K562 (cell line): ENCODE measurements around the gene RBSN. TPM values are rescaled to one million over a fixed set of nuclear protein-coding genes. Genes with fewer than 3 reads are reported as not detected.

Source experiments
- ARID2 ChIP-seq: fragments of 450-650 bp; IDR thresholded peaks from 2 replicates; pipeline ENCODE4 v1.6.1; 2017; ENCODE audit warnings: antibody characterized with exemption, mild to moderate bottlenecking
- E2F5 ChIP-seq: sonication (generic); formaldehyde crosslinking; IDR thresholded peaks from 2 replicates; pipeline ENCODE4 v1.8.0; 2022; ENCODE audit warnings: mild to moderate bottlenecking, missing genetic modification reagents
- ETV1 ChIP-seq: fragments of 450-650 bp; conservative IDR thresholded peaks from 2 replicates; pipeline ENCODE4 v1.6.1; 2016; ENCODE audit warnings: missing genetic modification characterization, control low read depth, low read depth, missing compliant biosample characterization
- FOXM1 ChIP-seq, 2 experiments: fragments of 450-650 bp in 1 of 2; sonication (generic) in 1 of 2; formaldehyde crosslinking in 1 of 2; IDR thresholded peaks; 2 replicates each; pipeline versions ENCODE4 v1.6.1 to v1.9.0; 2017 to 2022; ENCODE audit warnings: low read depth in 2 of 2, mild to moderate bottlenecking in 2 of 2, missing genetic modification reagents in 1 of 2, moderate library complexity in 1 of 2
- PBX2 ChIP-seq, 2 experiments: IDR thresholded peaks in 1 of 2; conservative IDR thresholded peaks in 1 of 2; 2 replicates each; pipeline ENCODE4 v1.6.1; 2016; ENCODE audit warnings: low read depth in 2 of 2, mild to moderate bottlenecking in 1 of 2, missing compliant biosample characterization in 1 of 2, missing genetic modification characterization in 1 of 2, moderate library complexity in 1 of 2
- SAFB ChIP-seq: fragments of 200-400 bp; formaldehyde crosslinking; IDR thresholded peaks from 2 replicates; pipeline ENCODE4 v1.6.1; 2017; ENCODE audit warnings: low read depth, low read length, borderline replicate concordance
- SRSF3 ChIP-seq: fragments of 200-400 bp; formaldehyde crosslinking; IDR thresholded peaks from 2 replicates; pipeline ENCODE4 v1.6.1; 2016; ENCODE audit warnings: mild to moderate bottlenecking, low read length, moderate library complexity; ENCODE audit not compliant: insufficient read depth
- ZBTB11 ChIP-seq, 3 experiments: fragments of 200-800 bp in 1 of 3; fragments of 250-450 bp in 1 of 3; fragments of 450-650 bp in 1 of 3; sonication (Bioruptor Pico) in 1 of 3; sonication (Bioruptor generic) in 1 of 3; formaldehyde crosslinking in 1 of 3; IDR thresholded peaks; 2 replicates each; pipeline versions ENCODE4 v1.6.1 to v1.8.0; 2016 to 2022; ENCODE audit warnings: mild to moderate bottlenecking in 2 of 3, missing genetic modification characterization in 2 of 3, missing compliant biosample characterization in 1 of 3, moderate library complexity in 1 of 3
- ZKSCAN8 ChIP-seq: fragments of 200-800 bp; sonication (Bioruptor generic); IDR thresholded peaks from 2 replicates; pipeline ENCODE4 v1.6.1; 2016; ENCODE audit warnings: missing genetic modification characterization, missing compliant biosample characterization
- ZNF143 ChIP-seq: sonication (generic); formaldehyde crosslinking; IDR thresholded peaks from 2 replicates; pipeline ENCODE4 v1.9.0; 2022; ENCODE audit warnings: mild to moderate bottlenecking, missing genetic modification reagents
- ZNF347 ChIP-seq: fragments of 450-650 bp; formaldehyde crosslinking; IDR thresholded peaks from 2 replicates; pipeline ENCODE4 v1.4.0; 2020; ENCODE audit warnings: low read depth, mild to moderate bottlenecking, moderate library complexity
- ZNF766 ChIP-seq: fragments of 200-800 bp; sonication (Bioruptor generic); conservative IDR thresholded peaks from 2 replicates; pipeline ENCODE4 v1.6.1; 2016; ENCODE audit warnings: missing genetic modification characterization, missing compliant biosample characterization
- polyA plus RNA-seq, 8 experiments: library from polyadenylated mRNA; depleted of rRNA in 4 of 8; stranded (reverse) in 5 of 8; unstranded in 3 of 8; fragments of >200 nt; fragmentation: Nextera tagmentation in 2 of 8; fragmentation: Illumina TruSeq in 1 of 8; extraction: Ambion mirVana in 2 of 8; extraction: Trizol in 1 of 8; gene quantifications; 2 replicates each; pipeline versions ENCODE4 v1.2.1 to v1.2.3, GENCODE V29; 2011 to 2014; ENCODE audit warnings: inconsistent platforms in 1 of 8, missing spikeins in 1 of 8
- total RNA-seq, 7 experiments: library from RNA; depleted of rRNA in 6 of 7; stranded (reverse); fragments of >200 nt in 6 of 7; fragmentation: Illumina TruSeq in 2 of 7; extraction: Trizol in 2 of 7; gene quantifications; 2 replicates each; pipeline versions ENCODE4 v1.2.1 to v1.2.3, GENCODE V29; 2011 to 2021; ENCODE audit warnings: low replicate concordance in 1 of 7
- TF ChIP-seq, protein P1 (sequence below), 2 experiments: fragments of 450-650 bp; conservative IDR thresholded peaks; 2 replicates each; pipeline ENCODE4 v1.6.1; 2017; ENCODE audit warnings: mild to moderate bottlenecking in 2 of 2, moderate library complexity in 2 of 2
- TF ChIP-seq, protein P2 (sequence below): fragments of 450-650 bp; formaldehyde crosslinking; conservative IDR thresholded peaks from 2 replicates; pipeline ENCODE4 v1.4.0; 2022; ENCODE audit warnings: mild to moderate bottlenecking, missing genetic modification characterization

The RBSN gene
- total and polyA plus RNA-seq, 9 of the 15 experiments (the other 6 are each of a cell fraction or from before 2014, with no cell fraction given), result 2.9 to 19.6 (median 15.0) TPM

GRCh38 chr3:15064835-15065549 is 34.0 kb downstream of the RBSN start, which contains the start of gene MRPS25 (continued):
- TF ChIP-seq, protein P1, sequence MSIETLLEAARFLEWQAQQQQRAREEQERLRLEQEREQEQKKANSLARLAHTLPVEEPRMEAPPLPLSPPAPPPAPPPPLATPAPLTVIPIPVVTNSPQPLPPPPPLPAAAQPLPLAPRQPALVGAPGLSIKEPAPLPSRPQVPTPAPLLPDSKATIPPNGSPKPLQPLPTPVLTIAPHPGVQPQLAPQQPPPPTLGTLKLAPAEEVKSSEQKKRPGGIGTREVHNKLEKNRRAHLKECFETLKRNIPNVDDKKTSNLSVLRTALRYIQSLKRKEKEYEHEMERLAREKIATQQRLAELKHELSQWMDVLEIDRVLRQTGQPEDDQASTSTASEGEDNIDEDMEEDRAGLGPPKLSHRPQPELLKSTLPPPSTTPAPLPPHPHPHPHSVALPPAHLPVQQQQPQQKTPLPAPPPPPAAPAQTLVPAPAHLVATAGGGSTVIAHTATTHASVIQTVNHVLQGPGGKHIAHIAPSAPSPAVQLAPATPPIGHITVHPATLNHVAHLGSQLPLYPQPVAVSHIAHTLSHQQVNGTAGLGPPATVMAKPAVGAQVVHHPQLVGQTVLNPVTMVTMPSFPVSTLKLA (conservative IDR thresholded peaks at IDR 0.05), result peak; percentile 76 to 92
- TF ChIP-seq ZKSCAN8 (CRISPR knock-in tag) (no peak), ZBTB11 (CRISPR knock-in tag; IDR thresholded peaks at IDR 0.05) (no peak; a peak in 1 of 6 replicates), PBX2 (CRISPR knock-in tag; IDR thresholded peaks at IDR 0.05; ENCODE audit: low read depth) (no peak), PBX2 (tag; conservative IDR thresholded peaks at IDR 0.05; ENCODE audit: low read depth) (no peak), SAFB (peak; percentile 68; the same call in 1 of the 2 replicates), ZNF347 (CRISPR knock-in tag) (no peak), FOXM1 (IDR thresholded peaks at IDR 0.05; ENCODE audit: low read depth) (no peak), FOXM1 (CRISPR knock-in tag; IDR thresholded peaks at IDR 0.05; ENCODE audit: low read depth) (peak; percentile 67; the same call in 1 of the 2 replicates), E2F5 (CRISPR knock-in tag) (peak; percentile 65; the same call in 1 of the 2 replicates), ETV1 (tag) (no peak), ZNF143 (CRISPR knock-in tag) (peak; percentile 95), ZNF766 (no peak), SRSF3 (peak; percentile 92; the same call in 1 of the 2 replicates), ARID2 (no peak)
- TF ChIP-seq, protein P2, sequence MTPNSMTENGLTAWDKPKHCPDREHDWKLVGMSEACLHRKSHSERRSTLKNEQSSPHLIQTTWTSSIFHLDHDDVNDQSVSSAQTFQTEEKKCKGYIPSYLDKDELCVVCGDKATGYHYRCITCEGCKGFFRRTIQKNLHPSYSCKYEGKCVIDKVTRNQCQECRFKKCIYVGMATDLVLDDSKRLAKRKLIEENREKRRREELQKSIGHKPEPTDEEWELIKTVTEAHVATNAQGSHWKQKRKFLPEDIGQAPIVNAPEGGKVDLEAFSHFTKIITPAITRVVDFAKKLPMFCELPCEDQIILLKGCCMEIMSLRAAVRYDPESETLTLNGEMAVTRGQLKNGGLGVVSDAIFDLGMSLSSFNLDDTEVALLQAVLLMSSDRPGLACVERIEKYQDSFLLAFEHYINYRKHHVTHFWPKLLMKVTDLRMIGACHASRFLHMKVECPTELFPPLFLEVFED, result peak; percentile 68; the same call in 1 of the 2 replicates
